HepG2 (cell line): Measurements from ENCODE around the gene AKAP9. TPM values are rescaled to one million over a fixed set of nuclear protein-coding genes. Genes with fewer than 3 reads are reported as not detected.
A peak's percentile ranks its signal among the peaks of the same experiment; 100 is the strongest.

Experiments used
- ATAC-seq: fragments of 200-7000 bp; cut with Tn5 transposase; 3 replicates; pipeline ENCODE4 v1.9.1; 2020; ENCODE audit warnings: mild to moderate bottlenecking, moderate library complexity
- BruUV-seq: library from RNA; stranded (reverse); fragments of 400-500 nt; replicated peaks from 2 replicates; lab custom pipeline; 2021; lab: Mats Ljungman, UMichigan
- CTCF ChIA-PET: fragments of 300-600 bp; formaldehyde crosslinking; extraction: SDS; loops from one replicate; lab custom pipeline; 2021; ENCODE audit warnings: low total read pairs, inconsistent platforms, low intra/inter-chr PET ratio; lab: Yijun Ruan, JAX
- POLR2A ChIA-PET: fragments of 350-600 bp; sonication (Branson Sonifier 250); formaldehyde crosslinking; loops from one replicate; lab custom pipeline; 2020; ENCODE audit warnings: antibody characterized with exemption, inconsistent platforms; lab: Yijun Ruan, JAX
- DNase-seq: peaks from one replicate; pipeline ENCODE4 v3.0.0-alpha.2; 2015; ENCODE audit warnings: low spot score
- FAIRE-seq: peaks from 3 replicates; lab custom pipeline; 2011; peaks lifted over from hg19 to GRCh38; lab: Jason Lieb, UNC
- H2AFZ ChIP-seq: one replicate; pipeline ENCODE4 v1.6.1; 2011; ENCODE audit warnings: low read length, inconsistent platforms
- H3K27ac ChIP-seq: fragments of 300-600 bp; 3 replicates; pipeline ENCODE4 v1.8.0; 2011; ENCODE audit warnings: mixed run types, mild to moderate bottlenecking, mixed read lengths, low read length, inconsistent platforms; ENCODE audit not compliant: insufficient read depth; ENCODE audit errors: extremely low read length
- H3K27me3 ChIP-seq, 2 experiments: fragments of 200-600 bp in 1 of 2; 2 replicates in 1 of 2; 3 replicates in 1 of 2; pipeline versions ENCODE4 v1.6.0 to v1.8.0; 2011; ENCODE audit warnings: low read length in 2 of 2, mild to moderate bottlenecking in 2 of 2, moderate library complexity in 2 of 2, inconsistent platforms in 1 of 2; ENCODE audit not compliant: insufficient read depth in 2 of 2, control insufficient read depth in 1 of 2
- H3K36me3 ChIP-seq, 2 experiments: fragments of 200-600 bp in 1 of 2; replicated peaks in 1 of 2; 2 replicates in 1 of 2; 3 replicates in 1 of 2; pipeline versions ENCODE4 v1.5.1 to v1.8.0; 2011; ENCODE audit warnings: low read length in 2 of 2, inconsistent platforms in 1 of 2; ENCODE audit not compliant: insufficient read depth in 2 of 2, control insufficient read depth in 1 of 2
- H3K4me1 ChIP-seq: 2 replicates; pipeline ENCODE4 v1.5.1; 2012; ENCODE audit warnings: low read length, inconsistent platforms; ENCODE audit not compliant: insufficient read depth
- H3K4me2 ChIP-seq: 2 replicates; pipeline ENCODE4 v1.6.0; 2011; ENCODE audit warnings: low read depth, low read length, inconsistent platforms
- H3K4me3 ChIP-seq, 3 experiments: fragments of 200-600 bp in 1 of 3; sonication (generic), shearing (Covaris generic) in 1 of 3; replicated peaks in 1 of 3; 2 replicates each; pipeline ENCODE4 v1.5.1; 2011 to 2016; ENCODE audit warnings: low read length in 3 of 3, inconsistent platforms in 2 of 3, low read depth in 2 of 3, mild to moderate bottlenecking in 2 of 3, control low read depth in 1 of 3, mixed read lengths in 1 of 3; ENCODE audit not compliant: insufficient read depth in 1 of 3
- H3K79me2 ChIP-seq: one replicate; pipeline ENCODE4 v1.6.1; 2011; ENCODE audit warnings: low read length, inconsistent platforms; ENCODE audit not compliant: insufficient read depth
- H3K9ac ChIP-seq: 2 replicates; pipeline ENCODE4 v1.6.0; 2011; ENCODE audit warnings: mild to moderate bottlenecking, low read depth, low read length, inconsistent platforms; ENCODE audit not compliant: insufficient read depth
- H3K9me3 ChIP-seq: 2 replicates; pipeline ENCODE4 v1.5.1; 2012; ENCODE audit warnings: mild to moderate bottlenecking, low read length
- H4K20me1 ChIP-seq: 2 replicates; pipeline ENCODE4 v1.6.0; 2011; ENCODE audit warnings: inconsistent platforms, mild to moderate bottlenecking, low read length, moderate library complexity; ENCODE audit not compliant: insufficient read depth
- ARID2 ChIP-seq: sonication (generic); formaldehyde crosslinking; IDR thresholded peaks from 2 replicates; pipeline ENCODE4 v1.8.1; 2022; ENCODE audit warnings: mild to moderate bottlenecking, missing genetic modification reagents, borderline replicate concordance
- BRCA1 ChIP-seq: sonication (generic); formaldehyde crosslinking; IDR thresholded peaks from 2 replicates; pipeline ENCODE4 v1.4.0; 2020; ENCODE audit warnings: missing genetic modification reagents
- CEBPB ChIP-seq: IDR thresholded peaks from 2 replicates; pipeline ENCODE4 v1.6.1; 2011; ENCODE audit warnings: low read depth, low read length, improper control_type of control experiment, borderline replicate concordance
- CEBPG ChIP-seq: IDR thresholded peaks from 2 replicates; pipeline ENCODE4 v1.6.1; 2016
- HNF4A ChIP-seq: sonication (generic); formaldehyde crosslinking; IDR thresholded peaks from 2 replicates; pipeline ENCODE4 v1.4.0; 2020; ENCODE audit warnings: missing genetic modification reagents
- HOXA5 ChIP-seq: sonication (generic); formaldehyde crosslinking; IDR thresholded peaks from 2 replicates; pipeline ENCODE4 v1.4.0; 2020; ENCODE audit warnings: missing genetic modification reagents
- MED13 ChIP-seq: sonication (generic); formaldehyde crosslinking; IDR thresholded peaks from 2 replicates; pipeline ENCODE4 v1.5.0; 2020; ENCODE audit warnings: missing genetic modification reagents
- MEIS2 ChIP-seq: sonication (generic); formaldehyde crosslinking; IDR thresholded peaks from 2 replicates; pipeline ENCODE4 v1.9.0; 2021; ENCODE audit warnings: mild to moderate bottlenecking, missing genetic modification reagents
- NR2F6 ChIP-seq, 2 experiments: IDR thresholded peaks; 2 replicates each; pipeline ENCODE4 v1.6.1; 2016; ENCODE audit warnings: antibody characterized with exemption in 1 of 2, mild to moderate bottlenecking in 1 of 2
- PHF20 ChIP-seq: sonication (generic); formaldehyde crosslinking; IDR thresholded peaks from 2 replicates; pipeline ENCODE4 v1.5.0; 2020; ENCODE audit warnings: mild to moderate bottlenecking, missing genetic modification reagents
- PLSCR1 ChIP-seq: sonication (generic); formaldehyde crosslinking; IDR thresholded peaks from 2 replicates; pipeline ENCODE4 v1.5.0; 2020; ENCODE audit warnings: missing genetic modification reagents, mild to moderate bottlenecking, borderline replicate concordance
- POGZ ChIP-seq: sonication (generic); formaldehyde crosslinking; IDR thresholded peaks from 2 replicates; pipeline ENCODE4 v1.4.0; 2020; ENCODE audit warnings: mild to moderate bottlenecking, missing genetic modification reagents
- SALL2 ChIP-seq: sonication (generic); formaldehyde crosslinking; IDR thresholded peaks from 2 replicates; pipeline ENCODE4 v1.8.1; 2023; ENCODE audit warnings: mild to moderate bottlenecking, missing genetic modification reagents, inconsistent platforms
- SKIL ChIP-seq: sonication (generic); formaldehyde crosslinking; IDR thresholded peaks from 2 replicates; pipeline ENCODE4 v1.8.0; 2022; ENCODE audit warnings: missing genetic modification reagents, mild to moderate bottlenecking, moderate library complexity, borderline replicate concordance
- THRA ChIP-seq: sonication (generic); formaldehyde crosslinking; IDR thresholded peaks from 2 replicates; pipeline ENCODE4 v1.4.0; 2020; ENCODE audit warnings: missing genetic modification reagents, borderline replicate concordance
- ZFP90 ChIP-seq: sonication (generic); formaldehyde crosslinking; IDR thresholded peaks from 2 replicates; pipeline ENCODE4 v1.8.0; 2022; ENCODE audit warnings: missing genetic modification reagents, mild to moderate bottlenecking, inconsistent platforms, borderline replicate concordance
- ZFY ChIP-seq: sonication (generic); formaldehyde crosslinking; IDR thresholded peaks from 2 replicates; pipeline ENCODE4 v1.4.0; 2020; ENCODE audit warnings: missing genetic modification reagents
- ZMYM4 ChIP-seq: sonication (generic); formaldehyde crosslinking; IDR thresholded peaks from 2 replicates; pipeline ENCODE4 v1.8.1; 2023; ENCODE audit warnings: mild to moderate bottlenecking, missing genetic modification reagents
- ZNF264 ChIP-seq: sonication (generic); formaldehyde crosslinking; IDR thresholded peaks from 2 replicates; pipeline ENCODE4 v1.4.0; 2020; ENCODE audit warnings: missing genetic modification reagents
- ZNF619 ChIP-seq: sonication (generic); formaldehyde crosslinking; IDR thresholded peaks from 2 replicates; pipeline ENCODE4 v1.4.0; 2020; ENCODE audit warnings: mild to moderate bottlenecking, missing genetic modification reagents
- ZNF770 ChIP-seq: sonication (generic); formaldehyde crosslinking; IDR thresholded peaks from 2 replicates; pipeline ENCODE4 v1.5.0; 2020; ENCODE audit warnings: mild to moderate bottlenecking, missing genetic modification reagents
- WGBS: methylation state at CpG from one replicate; pipeline ENCODE4 v1.1.6; 2017; ENCODE audit warnings: low lambda C conversion rate; 5-methylcytosine and 5-hydroxymethylcytosine counted together
- in situ Hi-C: cut with HindIII; loops from 2 replicates; pipeline ENCODE4 v1.10.0; 2017; ENCODE audit warnings: low pct_unique_long_range_greater_than_20kb; ENCODE audit not compliant: extremely low pct_ligation_motif_present
- intact Hi-C: fragments of 100-400 bp; cut with micrococcal nuclease; formaldehyde crosslinking; loops from one replicate; pipeline ENCODE4 v1.10.0; 2022; ENCODE audit not compliant: unreplicated experiment
- polyA plus RNA-seq, 8 experiments: library from polyadenylated mRNA; depleted of rRNA in 3 of 8; stranded (reverse) in 7 of 8; unstranded in 1 of 8; fragments of >200 nt; fragmentation: Illumina TruSeq in 4 of 8; extraction: Trizol in 4 of 8; gene quantifications; 2 replicates each; pipeline versions ENCODE4 v1.2.1 to v1.2.3, GENCODE V29; 2011 to 2016; ENCODE audit warnings: low read depth in 4 of 8, missing spikeins in 1 of 8, mixed read lengths in 1 of 8; ENCODE audit not compliant: insufficient read depth in 1 of 8
- total RNA-seq, 5 experiments: library from RNA; depleted of rRNA; stranded (reverse); fragments of >200 nt; fragmentation: Illumina TruSeq; extraction: Trizol; gene quantifications; 2 replicates each; pipeline ENCODE4 v1.2.3, GENCODE V29; 2016; ENCODE audit warnings: low read depth in 1 of 5

The AKAP9 gene
- total and polyA plus RNA-seq, 2 of the 13 experiments (the other 11 are each of a cell fraction or from before 2014, with no cell fraction given) = 27.6 to 33.1 TPM

GRCh38 chr7:92006046-92006445 is 65.4 kb downstream of the AKAP9 start:
- peaks cover 14% of the 10 kb centered on the region for H3K9me3 ChIP-seq
- no peak overlapping the region for H3K27ac ChIP-seq
- in situ Hi-C loops (no loop called here), intact Hi-C loops (no loop called here)
- no peak overlapping the region for H3K4me3 ChIP-seq
- H3K36me3 ChIP-seq = peaks cover 0 to 7% of the 10 kb centered on the region in 2 experiments; a peak in 2 of 5 replicates
- H3K27me3 ChIP-seq = no peaks in the 10 kb centered on the region
- no peak overlapping the region for H2AFZ ChIP-seq
- peak; percentile 44; the same call in 1 of the 3 replicates for ATAC-seq
- no peaks in the 10 kb centered on the region for H3K79me2 ChIP-seq
- H3K4me1 ChIP-seq = no peaks in the 10 kb centered on the region
- BruUV-seq = no TSS peak
- WGBS = 68% methylated on average over 2 of the region's 2 CpGs
- ChIA-PET CTCF (no interaction called here), POLR2A (no interaction called here)
- H4K20me1 ChIP-seq = no peaks in the 10 kb centered on the region
- FAIRE-seq = no peak
- no peak overlapping the region for H3K4me2 ChIP-seq
- H3K9ac ChIP-seq = no peak overlapping the region
- DNase-seq = peak; percentile 2
- TF ChIP-seq ZNF619 (CRISPR knock-in tag) (no peak), BRCA1 (CRISPR knock-in tag) (no peak), ZNF770 (CRISPR knock-in tag) (peak; percentile 92), ZMYM4 (CRISPR knock-in tag) (0 out of 2 replicates have a peak, but pooled peaks have one; percentile 28), ZFY (CRISPR knock-in tag) (no peak), SKIL (CRISPR knock-in tag) (no peak), ZNF264 (CRISPR knock-in tag) (no peak), PLSCR1 (CRISPR knock-in tag) (no peak), HOXA5 (CRISPR knock-in tag) (no peak), SALL2 (CRISPR knock-in tag) (no peak), POGZ (peak; percentile 40; the same call in 1 of the 2 replicates), NR2F6 (IDR thresholded peaks at IDR 0.05) (no peak), NR2F6 (CRISPR knock-in tag; IDR thresholded peaks at IDR 0.05) (peak; percentile 46; the same call in 1 of the 2 replicates), HNF4A (CRISPR knock-in tag) (peak; percentile 61), CEBPB (peak; percentile 56), ARID2 (no peak), MEIS2 (CRISPR knock-in tag) (no peak), ZFP90 (CRISPR knock-in tag) (no peak), MED13 (CRISPR knock-in tag) (no peak), PHF20 (CRISPR knock-in tag) (no peak), CEBPG (peak; percentile 66), THRA (CRISPR knock-in tag) (peak; percentile 24; the same call in 1 of the 2 replicates)
